GM19372 (cell line): ENCODE measurements around the gene CTNS.

Experiments
- ATAC-seq: cut with Tn5 transposase; IDR thresholded peaks from one replicate; pipeline ENCODE4 v1.9.1; 2021; ENCODE audit warnings: mild to moderate bottlenecking, low read depth, moderate library complexity; ENCODE audit not compliant: unreplicated experiment

The CTNS gene

GRCh38 chr17:3657874-3658783 is 21.6 kb downstream of the CTNS start:
- ATAC-seq, result no peak

DNA sequence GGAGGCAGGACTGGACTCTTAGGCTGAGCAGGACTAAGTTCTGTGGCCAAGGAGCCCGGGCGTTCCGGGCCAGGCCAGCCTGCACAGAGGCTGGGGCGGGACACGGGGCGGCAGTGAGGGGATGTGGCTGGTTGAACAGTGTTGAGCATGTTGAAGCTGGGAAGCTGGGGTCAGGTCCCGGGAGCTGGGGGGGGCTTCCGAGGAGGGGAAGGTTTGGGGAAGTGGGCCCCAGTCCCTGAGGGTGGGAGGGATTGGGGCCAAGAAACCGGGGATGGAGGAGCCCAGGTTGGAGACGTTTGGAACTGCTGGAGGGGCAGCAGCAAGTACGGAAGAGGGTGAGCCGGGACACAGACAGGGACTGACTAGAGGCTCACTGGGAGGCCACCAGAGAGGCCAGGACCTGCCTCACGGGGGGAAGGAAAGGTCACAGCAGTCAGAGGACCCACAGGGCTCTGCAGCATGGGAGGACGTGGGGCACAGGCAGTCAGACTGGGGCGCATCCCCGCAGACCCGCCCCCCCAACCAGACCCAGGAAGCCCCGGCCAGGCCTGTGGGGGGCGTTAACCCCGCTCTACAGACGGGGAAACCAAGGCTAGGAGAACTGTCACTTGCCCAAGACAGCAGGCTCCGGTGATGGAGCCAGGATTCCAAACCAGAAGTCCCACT is 22.4 kb downstream of the CTNS start:
- no peak for ATAC-seq

DNA sequence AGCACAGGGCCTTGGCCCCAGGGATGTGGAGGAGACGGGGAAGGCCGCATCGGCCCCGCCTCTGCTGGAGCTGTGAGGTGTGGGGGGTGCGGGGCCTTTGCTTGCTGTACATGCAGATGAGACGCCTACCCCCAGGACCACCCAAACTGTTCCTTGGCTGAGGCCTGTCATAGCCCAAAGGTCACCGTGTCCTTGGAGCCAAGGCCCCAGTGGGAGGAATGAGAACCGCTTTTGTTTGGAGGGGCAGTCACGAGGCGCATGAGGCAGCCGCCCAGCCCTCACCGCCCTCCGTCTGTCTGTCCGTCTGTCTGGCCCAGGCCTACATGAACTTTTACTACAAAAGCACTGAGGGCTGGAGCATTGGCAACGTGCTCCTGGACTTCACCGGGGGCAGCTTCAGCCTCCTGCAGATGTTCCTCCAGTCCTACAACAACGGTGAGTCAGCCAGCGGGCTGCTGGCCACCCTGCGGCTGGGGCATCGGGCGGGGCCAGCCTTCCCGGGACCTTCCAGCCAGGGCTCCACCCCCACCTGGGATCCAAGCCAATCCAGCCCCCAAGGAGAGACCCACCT is 23.1 kb downstream of the CTNS start:
- ATAC-seq, result no peak

GRCh38 chr17:3660311-3660891 is 23.8 kb downstream of the CTNS start:
- ATAC-seq, result no peak

DNA sequence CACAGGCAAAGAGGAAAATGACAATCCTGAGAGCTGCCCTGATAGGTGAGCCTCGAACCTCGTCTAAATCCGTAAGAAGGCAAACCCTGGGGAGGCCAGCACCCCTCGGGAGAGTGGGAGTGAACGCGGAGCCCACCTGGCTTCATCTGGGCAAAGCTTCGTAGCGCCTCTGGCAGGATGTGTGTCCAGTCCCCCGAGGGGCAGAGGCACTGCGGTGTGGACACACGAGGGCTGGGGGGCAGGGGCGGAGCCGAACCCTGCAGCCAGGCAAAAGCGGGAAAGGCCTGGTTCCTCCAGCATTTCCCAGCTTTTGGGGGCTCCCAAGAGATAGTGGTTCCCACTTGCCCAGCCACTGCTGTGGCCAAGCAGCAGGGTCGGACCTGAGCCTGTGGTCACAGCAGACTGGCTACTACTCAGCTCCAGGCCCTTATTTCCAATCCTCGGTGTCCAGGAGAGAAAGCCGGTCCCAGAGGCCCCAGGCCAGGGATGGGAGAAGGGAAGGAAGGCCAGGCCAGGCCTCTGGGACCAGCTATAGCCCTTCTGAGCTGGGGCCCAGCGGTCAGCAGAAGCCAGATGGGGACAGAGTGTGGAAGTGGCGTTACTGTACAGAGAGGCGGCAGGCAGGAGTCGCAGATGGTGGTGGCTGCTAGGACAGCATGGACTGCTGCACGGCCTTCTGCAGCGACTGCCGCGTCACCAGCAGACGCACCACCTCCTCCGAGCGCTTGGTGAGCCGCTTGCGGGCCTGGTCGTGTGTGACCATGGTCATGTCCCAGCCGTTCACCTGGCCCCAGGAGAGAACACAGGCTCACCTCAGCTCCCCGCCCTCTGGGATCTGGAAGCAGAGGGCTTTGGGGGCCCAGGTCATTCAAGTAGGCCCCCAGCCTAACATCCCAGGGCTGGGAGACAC is 26.8 kb downstream of the CTNS start:
- ATAC-seq, result no peak

- ATAC-seq, result no peak
These were observed 29.3 kb downstream of the CTNS start for GRCh38 chr17:3665834-3666233.

DNA sequence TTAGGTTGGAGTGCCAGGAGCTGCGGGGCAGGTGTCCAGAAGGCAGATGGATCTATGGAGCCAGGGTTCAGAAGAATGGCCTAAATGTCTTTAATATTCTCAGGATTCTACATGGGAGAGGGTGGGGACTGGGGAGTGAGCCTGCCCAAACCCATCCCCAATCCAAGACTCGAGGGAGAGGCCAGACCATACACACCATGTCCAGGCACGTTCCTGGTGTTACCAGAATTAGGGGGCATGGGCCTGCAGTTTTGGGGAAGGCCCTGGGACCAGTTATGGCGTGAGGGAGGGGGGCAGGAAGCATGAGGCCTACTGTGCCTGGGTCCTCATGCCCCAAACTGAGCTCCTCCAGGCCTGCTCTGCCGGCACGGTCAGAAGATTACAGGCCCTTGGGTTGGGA is 30.0 kb downstream of the CTNS start:
- ATAC-seq, result no peak

GRCh38 chr17:3667366-3668278 is 31.1 kb downstream of the CTNS start:
- ATAC-seq, result peak; percentile 13

- ATAC-seq, result peak; percentile 88
These were observed 31.9 kb downstream of the CTNS start, which contains the start of the genes EMC6 and TAX1BP3 for GRCh38 chr17:3668279-3669084. EMC6 (plus strand) TSS chr17:3668812; CDS start chr17:3669147, 335 bp downstream. TAX1BP3 (minus strand) TSS chr17:3668578; CDS start chr17:3668526, 52 bp downstream.

DNA sequence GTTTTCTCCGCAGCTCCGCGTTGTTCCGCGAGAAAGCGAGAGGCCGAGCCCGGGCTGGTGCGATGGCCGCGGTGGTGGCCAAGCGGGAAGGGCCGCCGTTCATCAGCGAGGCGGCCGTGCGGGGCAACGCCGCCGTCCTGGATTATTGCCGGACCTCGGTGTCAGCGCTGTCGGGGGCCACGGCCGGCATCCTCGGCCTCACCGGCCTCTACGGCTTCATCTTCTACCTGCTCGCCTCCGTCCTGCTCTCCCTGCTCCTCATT is 32.5 kb downstream of the CTNS start:
- ATAC-seq, result no peak

DNA sequence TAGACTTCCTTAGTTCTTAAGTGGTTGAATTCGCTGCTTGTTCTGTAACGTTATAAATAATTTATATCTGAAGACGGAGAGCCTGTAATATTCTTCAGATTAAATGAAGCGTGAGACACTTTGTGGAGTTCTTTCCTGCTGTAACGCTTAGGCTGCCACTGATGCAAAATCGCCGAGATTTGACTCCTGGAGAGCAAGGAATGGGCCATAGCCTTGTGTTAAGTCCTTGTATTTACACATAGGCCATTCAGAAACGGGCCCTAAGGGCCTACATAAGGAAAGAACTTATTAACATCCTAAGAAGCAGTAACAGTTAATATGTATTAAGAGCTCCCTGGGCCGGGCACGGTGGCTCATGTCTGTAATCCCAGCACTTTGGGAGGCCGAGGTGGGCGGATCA is 33.0 kb downstream of the CTNS start:
- no peak for ATAC-seq

GRCh38 chr17:3672571-3672970 is 36.0 kb downstream of the CTNS start:
- ATAC-seq, result no peak

- no peak for ATAC-seq
These were observed 39.3 kb downstream of the CTNS start for GRCh38 chr17:3675886-3676285.

GRCh38 chr17:3678095-3678820 is 41.7 kb downstream of the CTNS start:
- ATAC-seq, result no peak

DNA sequence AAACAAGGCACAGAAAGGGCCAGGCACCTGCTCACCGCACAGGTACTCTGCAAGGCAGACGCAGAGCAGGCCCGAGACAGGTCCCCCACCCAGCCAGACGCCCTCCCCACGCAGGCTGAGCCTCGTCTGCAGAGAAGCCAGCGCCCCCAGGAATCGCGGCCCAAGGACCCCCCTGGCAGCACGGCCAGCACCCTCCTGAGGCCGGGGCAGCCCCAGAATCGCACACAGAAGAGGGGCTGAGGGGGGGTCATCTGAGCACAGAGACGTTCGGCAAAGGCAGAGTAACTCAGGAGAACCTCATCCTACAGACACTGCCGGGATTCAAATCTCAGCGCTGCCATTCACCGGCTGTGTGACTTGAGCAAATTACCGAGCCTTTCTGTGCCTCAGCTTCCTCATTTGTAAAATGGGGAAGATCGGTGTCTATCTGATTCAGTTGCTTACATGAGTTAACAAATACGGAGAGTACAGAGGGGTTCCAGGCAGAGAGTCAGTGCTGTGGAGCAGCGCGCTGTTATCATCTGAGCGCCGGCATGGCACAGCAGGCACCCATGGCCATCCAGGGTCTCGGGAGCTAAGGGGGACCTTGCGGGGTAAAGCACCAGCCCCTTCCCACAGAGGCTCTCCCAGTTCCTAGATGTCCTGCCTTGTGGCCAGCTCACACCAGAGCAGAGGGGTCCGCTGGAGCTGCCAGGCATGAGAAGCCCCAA is 42.4 kb downstream of the CTNS start:
- no peak for ATAC-seq

- ATAC-seq, result no peak
These were observed 43.1 kb downstream of the CTNS start for GRCh38 chr17:3679531-3680126.

- no peak for ATAC-seq
These were observed 44.5 kb downstream of the CTNS start for GRCh38 chr17:3681057-3681456.
